Pancreas (tissue), 10 donors: ENCODE data around the gene SH3YL1. TPM values are rescaled to one million over a fixed set of nuclear protein-coding genes. Genes with fewer than 3 reads are reported as not detected.
A peak's percentile ranks its signal among the peaks of the same experiment; 100 is the strongest.

Source experiments
- ATAC-seq, 4 donors: fragments of 200-7000 bp; cut with Tn5 transposase; one replicate each; pipeline versions ENCODE4 v1.8.0 to v1.9.1; 2020; ENCODE audit warnings: mild to moderate bottlenecking in 4 of 4, moderate library complexity in 4 of 4
- DNase-seq, 6 donors: peaks; one replicate each; pipeline ENCODE4 v3.0.0-alpha.2; 2020
- FAIRE-seq: peaks from 2 replicates; lab custom pipeline; 2012; peaks lifted over from hg19 to GRCh38; lab: Jason Lieb, UNC
- H3K27ac ChIP-seq, 4 donors: fragments of 200-600 bp; sonication (generic); 1 replicate in 3 of 4; 2 replicates in 1 of 4; pipeline versions ENCODE4 v1.5.0 to v1.8.0; 2020
- H3K27me3 ChIP-seq, 4 donors: fragments of 200-600 bp; one replicate each; pipeline ENCODE4 v1.8.0; 2021
- H3K36me3 ChIP-seq, 3 donors: fragments of 200-600 bp; sonication (generic) in 1 of 3; one replicate each; pipeline versions ENCODE4 v1.5.0 to v1.8.0; 2020 to 2021
- H3K4me1 ChIP-seq, 3 donors: fragments of 200-600 bp; one replicate each; pipeline ENCODE4 v1.8.0; 2021
- H3K4me3 ChIP-seq, 4 donors: fragments of 200-600 bp; sonication (generic) in 2 of 4; one replicate each; pipeline versions ENCODE4 v1.5.0 to v1.8.0; 2020 to 2021
- H3K9me3 ChIP-seq, 4 donors: fragments of 200-600 bp; one replicate each; pipeline ENCODE4 v1.8.0; 2021
- WGBS, 2 donors: extraction: QIAGEN DNeasy Blood & Tissue Kit; methylation state at CpG; one replicate each; pipeline ENCODE4 v1.1.7; 2013; 5-methylcytosine and 5-hydroxymethylcytosine counted together
- intact Hi-C, 3 donors: fragments of 100-400 bp; cut with DNase I; formaldehyde crosslinking; loops; one replicate each; pipeline versions ENCODE4 v1.11.1 to v1.14.2; 2022
- polyA plus RNA-seq, 2 donors: library from polyadenylated mRNA; stranded (reverse); fragments of 200-250 nt; gene quantifications; one replicate each; pipeline ENCODE4 v1.2.3, GENCODE V29; 2013
- total RNA-seq, 6 donors: library from RNA; stranded (reverse); fragmentation: NEBNext Ultra II Directional in 4 of 6; extraction: Animal tissue kit (Norgen Biotek cat#: 25700) in 4 of 6; gene quantifications; one replicate each; pipeline versions ENCODE4 v1.2.1 to v1.2.4, GENCODE V29; 2021 to 2023
- TF ChIP-seq, protein P1 (sequence below), 4 donors: fragments of 200-600 bp; sonication (generic) in 3 of 4; IDR thresholded peaks; one replicate each; pipeline versions ENCODE4 v1.5.0 to v1.8.0; 2021; ENCODE audit warnings: antibody characterized with exemption in 4 of 4
- donor health status: healthy with polysubstance abuse.
- donor health status: DM: no; HTN: no; CAD: no; lungs with moderate emphysema.
- donor health status: DM: no; HTN: no; CAD: no.
- donor health status: control.
- donor health status: control.
- donor health status: Bipolar disorder and iron deficiency.
- donor health status: DM: yes; HTN: yes; CAD: no.
- donor health status: DM: no; HTN: no; CAD: no.
- donor health status: DM: no; HTN: no; CAD: no.
- donor health status: DM: yes; HTN: yes; CAD: no.

The SH3YL1 gene
- total and polyA plus RNA-seq, 8 donors: 63.7 to 162 (median 119) TPM

- ATAC-seq: peak; percentile 25 to 44 (median 37)
- Histone ChIP-seq H3K27me3 (no peaks in the 10 kb centered on the region), H3K36me3 (no peaks in the 10 kb centered on the region), H3K27ac (peak overlapping the region; percentile 75 to 91 (median 87)), H3K4me3 (peak overlapping the region; percentile 44 to 69 (median 46)), H3K9me3 (no peaks in the 10 kb centered on the region), H3K4me1 (no peaks in the 10 kb centered on the region)
- intact Hi-C loops: loop anchor here in 1 of 3 donors (5.0 kb wide), 1 partner anchor 117 kb away; no protein-coding TSS in a partner anchor
- DNase-seq: peak in 5 of 6 donors; percentile 53 to 76 (median 66)
- WGBS, 2 donors: 3% methylated on average over 25 to 41 of the region's 42 CpGs
- TF ChIP-seq, protein P1, sequence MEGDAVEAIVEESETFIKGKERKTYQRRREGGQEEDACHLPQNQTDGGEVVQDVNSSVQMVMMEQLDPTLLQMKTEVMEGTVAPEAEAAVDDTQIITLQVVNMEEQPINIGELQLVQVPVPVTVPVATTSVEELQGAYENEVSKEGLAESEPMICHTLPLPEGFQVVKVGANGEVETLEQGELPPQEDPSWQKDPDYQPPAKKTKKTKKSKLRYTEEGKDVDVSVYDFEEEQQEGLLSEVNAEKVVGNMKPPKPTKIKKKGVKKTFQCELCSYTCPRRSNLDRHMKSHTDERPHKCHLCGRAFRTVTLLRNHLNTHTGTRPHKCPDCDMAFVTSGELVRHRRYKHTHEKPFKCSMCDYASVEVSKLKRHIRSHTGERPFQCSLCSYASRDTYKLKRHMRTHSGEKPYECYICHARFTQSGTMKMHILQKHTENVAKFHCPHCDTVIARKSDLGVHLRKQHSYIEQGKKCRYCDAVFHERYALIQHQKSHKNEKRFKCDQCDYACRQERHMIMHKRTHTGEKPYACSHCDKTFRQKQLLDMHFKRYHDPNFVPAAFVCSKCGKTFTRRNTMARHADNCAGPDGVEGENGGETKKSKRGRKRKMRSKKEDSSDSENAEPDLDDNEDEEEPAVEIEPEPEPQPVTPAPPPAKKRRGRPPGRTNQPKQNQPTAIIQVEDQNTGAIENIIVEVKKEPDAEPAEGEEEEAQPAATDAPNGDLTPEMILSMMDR (IDR thresholded peaks at IDR 0.05): no peak
- FAIRE-seq: no peak
Observed at GRCh38 chr2:288758-289361, 25.0 kb upstream of the SH3YL1 start.

GRCh38 chr2:287911-288757 is 24.3 kb upstream of the SH3YL1 start, which contains the start of gene ALKAL2:
ALKAL2 (minus strand) TSS chr2:288091; CDS start chr2:287835, 256 bp downstream.
- TF ChIP-seq, protein P1 (IDR thresholded peaks at IDR 0.05): no peak
- 1 to 2% methylated on average over 80 to 125 of the region's 128 CpGs for WGBS, 2 donors
- DNase-seq (peak in 5 of 6 donors; percentile 26 to 78 (median 67)), ATAC-seq (peak; percentile 9 to 13 (median 10)), FAIRE-seq (no peak)
- Histone ChIP-seq H3K36me3 (peaks cover 0 to 5% (median 1%) of the 10 kb centered on the region in 3 donors), H3K27me3 (no peaks in the 10 kb centered on the region), H3K4me1 (peaks cover 0 to 4% (median 0%) of the 10 kb centered on the region in 3 donors), H3K9me3 (no peaks in the 10 kb centered on the region), H3K27ac (peak within 1 kb of the TSS; percentile 75 to 91 (median 87)), H3K4me3 (peak within 1 kb of the TSS; percentile 24 to 69 (median 46))
- intact Hi-C loops: loop anchor here in 1 of 3 donors (5.0 kb wide), 1 partner anchor 116 kb away; no protein-coding TSS in a partner anchor

GRCh38 chr2:287471-287885 is 23.6 kb upstream of the SH3YL1 start:
- WGBS, 2 donors: 7 to 8% methylated on average over 39 to 46 of the region's 46 CpGs
- FAIRE-seq (no peak), ATAC-seq (peak in 3 of 4 donors; percentile 14 to 35 (median 29)), DNase-seq (peak in 2 of 6 donors; percentile 34 to 54)
- Histone ChIP-seq H3K27me3 (no peaks in the 10 kb centered on the region), H3K4me1 (peaks cover 0 to 8% (median 0%) of the 10 kb centered on the region in 3 donors), H3K27ac (peak overlapping the region; percentile 75 to 91 (median 87)), H3K4me3 (peak overlapping the region; percentile 24 to 60 (median 46)), H3K36me3 (peaks cover 0 to 10% (median 8%) of the 10 kb centered on the region in 3 donors), H3K9me3 (no peaks in the 10 kb centered on the region)
- intact Hi-C loops: loop anchor here in 1 of 3 donors (5.0 kb wide), 1 partner anchor 115 kb away; no protein-coding TSS in a partner anchor
- TF ChIP-seq, protein P1 (IDR thresholded peaks at IDR 0.05): no peak

DNA sequence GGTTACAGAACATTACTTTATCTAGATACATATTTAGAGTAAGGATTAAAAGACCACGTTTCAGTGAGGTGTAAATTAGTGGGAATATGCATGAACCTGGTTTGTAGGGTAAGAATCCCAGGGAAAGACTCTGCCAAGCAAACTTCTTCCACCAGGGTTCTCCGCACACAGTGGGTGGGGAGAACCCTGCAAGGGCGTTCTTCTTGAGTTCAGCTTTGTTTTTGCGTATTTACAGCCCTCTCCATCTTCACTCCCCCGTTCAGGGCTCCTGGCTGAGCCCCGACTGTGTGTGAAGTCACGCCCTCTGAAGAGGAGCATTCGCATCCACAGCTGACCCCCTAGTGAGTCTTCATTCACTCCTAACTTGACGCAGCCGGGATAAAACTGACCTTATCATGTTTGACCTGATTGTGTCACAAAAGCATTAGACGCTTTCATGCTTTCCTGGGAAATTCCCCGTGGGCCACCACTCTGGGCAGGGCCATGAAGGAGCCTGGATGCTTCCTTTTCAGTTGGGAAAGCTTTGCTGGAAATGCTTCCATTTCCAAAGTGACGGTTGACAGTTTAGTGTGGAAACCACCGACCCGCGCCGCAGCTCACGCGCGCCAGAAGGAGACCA is 23.1 kb upstream of the SH3YL1 start:
- FAIRE-seq (no peak), ATAC-seq (peak in 3 of 4 donors; percentile 3 to 14 (median 7)), DNase-seq (no peak)
- TF ChIP-seq, protein P1 (IDR thresholded peaks at IDR 0.05): no peak
- peaks cover 0 to 10% (median 0%) of the 10 kb centered on the region in 3 donors for H3K4me1 ChIP-seq
- H3K4me3 ChIP-seq: peak overlapping the region in 3 of 4 donors; percentile 44 to 60 (median 49)
- intact Hi-C loops: loop anchor here in 1 of 3 donors (5.0 kb wide), 1 partner anchor 115 kb away; no protein-coding TSS in a partner anchor
- peaks cover 0 to 15% (median 9%) of the 10 kb centered on the region in 3 donors for H3K36me3 ChIP-seq
- no peaks in the 10 kb centered on the region for H3K9me3 ChIP-seq
- peak overlapping the region; percentile 75 to 91 (median 87) for H3K27ac ChIP-seq
- H3K27me3 ChIP-seq: no peaks in the 10 kb centered on the region
- 35% methylated on average over 20 of the region's 20 CpGs for WGBS, 2 donors
